Neural cell (in vitro differentiated cells): ENCODE data around the gene BRAF. TPM values are rescaled to one million over a fixed set of nuclear protein-coding genes. Genes with fewer than 3 reads are reported as not detected.
"Not testable (repeated sequence)": the region's sequence is repeated elsewhere in the genome, so short reads cannot be mapped to it uniquely, and the experiment has no call there.

ENCODE experiments used
- H2AFZ ChIP-seq: fragments of 200-600, 300-800 bp; sonication (generic), shearing (Covaris generic); 2 replicates; pipeline ENCODE4 v1.6.0; 2014; ENCODE audit warnings: low read depth, mild to moderate bottlenecking, antibody characterized with exemption, low read length, moderate library complexity
- H3F3A ChIP-seq: fragments of 200-600 bp; shearing (Covaris generic); 2 replicates; pipeline ENCODE4 v1.6.1; 2016; ENCODE audit warnings: mild to moderate bottlenecking, moderate library complexity, mixed read lengths, antibody characterized with exemption, low read length; ENCODE audit not compliant: insufficient read depth, poor library complexity, severe bottlenecking
- H3K27ac ChIP-seq: fragments of 200-600, 300-800 bp; sonication (generic), shearing (Covaris generic); 2 replicates; pipeline ENCODE4 v1.5.1; 2014; ENCODE audit warnings: mild to moderate bottlenecking, low read length, moderate library complexity
- H3K27me3 ChIP-seq: fragments of 300-800, 200-600 bp; sonication (generic), shearing (Covaris generic); 2 replicates; pipeline ENCODE4 v1.6.0; 2014; ENCODE audit warnings: mild to moderate bottlenecking, low read depth, low read length, moderate library complexity; ENCODE audit not compliant: insufficient read depth
- H3K36me3 ChIP-seq: fragments of 300-800, 200-600 bp; sonication (generic), shearing (Covaris generic); 2 replicates; pipeline ENCODE4 v1.5.1; 2014; ENCODE audit warnings: mild to moderate bottlenecking, antibody characterized with exemption, low read length, moderate library complexity; ENCODE audit not compliant: insufficient read depth
- H3K4me2 ChIP-seq: fragments of 300-800, 200-600 bp; sonication (generic), shearing (Covaris generic); 2 replicates; pipeline ENCODE4 v1.6.0; 2014; ENCODE audit warnings: mild to moderate bottlenecking, low read length
- H3K4me3 ChIP-seq: fragments of 300-800, 200-600 bp; sonication (generic), shearing (Covaris generic); 2 replicates; pipeline ENCODE4 v1.5.1; 2014; ENCODE audit warnings: mild to moderate bottlenecking, low read length, moderate library complexity
- H3K79me2 ChIP-seq: fragments of 200-600 bp; shearing (Covaris generic); replicated peaks from 2 replicates; pipeline ENCODE4 v1.6.0; 2014; ENCODE audit warnings: mild to moderate bottlenecking, low read length, moderate library complexity; ENCODE audit not compliant: insufficient read depth
- H3K9ac ChIP-seq: fragments of 300-800, 200-600 bp; sonication (generic), shearing (Covaris generic); 2 replicates; pipeline ENCODE4 v1.6.1; 2016; ENCODE audit warnings: mild to moderate bottlenecking, low read length, mixed read lengths
- H3K9me2 ChIP-seq: fragments of 200-600 bp; shearing (Covaris generic); 2 replicates; pipeline ENCODE4 v1.6.1; 2016; ENCODE audit warnings: mild to moderate bottlenecking, low read length, mixed read lengths; ENCODE audit not compliant: insufficient read depth
- H3K9me3 ChIP-seq: fragments of 200-600, 300-800 bp; sonication (generic), shearing (Covaris generic); 2 replicates; pipeline ENCODE4 v1.6.1; 2016; ENCODE audit warnings: mild to moderate bottlenecking, mixed run types, low read length, moderate library complexity, mixed read lengths
- H4K20me1 ChIP-seq: fragments of 200-600 bp; shearing (Covaris generic); 2 replicates; pipeline ENCODE4 v1.6.1; 2016; ENCODE audit warnings: mild to moderate bottlenecking, mixed run types; ENCODE audit not compliant: insufficient read depth
- CTCF ChIP-seq: fragments of 450-650 bp; IDR thresholded peaks from 2 replicates; pipeline ENCODE4 v1.5.1; 2014; ENCODE audit warnings: antibody characterized with exemption, mild to moderate bottlenecking, moderate library complexity; ENCODE audit not compliant: poor library complexity, severe bottlenecking
- EP300 ChIP-seq: fragments of 450-650 bp; conservative IDR thresholded peaks from 2 replicates; pipeline ENCODE4 v1.6.1; 2014; ENCODE audit warnings: antibody characterized with exemption, mild to moderate bottlenecking, moderate library complexity; ENCODE audit not compliant: poor library complexity, severe bottlenecking
- EZH2 ChIP-seq: fragments of 200-600, 300-800 bp; shearing (Covaris generic), sonication (generic); IDR thresholded peaks from 2 replicates; pipeline ENCODE4 v1.6.1; 2014; ENCODE audit warnings: antibody characterized with exemption, low read length, borderline replicate concordance, mild to moderate bottlenecking; ENCODE audit not compliant: insufficient read depth, poor library complexity, severe bottlenecking
- MXI1 ChIP-seq: fragments of 450-650 bp; conservative IDR thresholded peaks from 2 replicates; pipeline ENCODE4 v1.6.1; 2014; ENCODE audit warnings: antibody characterized with exemption, mild to moderate bottlenecking; ENCODE audit not compliant: poor library complexity, severe bottlenecking
- POLR2AphosphoS5 ChIP-seq: IDR thresholded peaks from 2 replicates; pipeline ENCODE4 v1.6.1; 2012
- RAD21 ChIP-seq: fragments of 450-650 bp; conservative IDR thresholded peaks from 2 replicates; pipeline ENCODE4 v1.6.1; 2014; ENCODE audit warnings: antibody characterized with exemption, mild to moderate bottlenecking, moderate library complexity
- REST ChIP-seq: IDR thresholded peaks from 2 replicates; pipeline ENCODE4 v1.6.1; 2012; ENCODE audit warnings: borderline replicate concordance
- SMC3 ChIP-seq: fragments of 450-650 bp; conservative IDR thresholded peaks from 2 replicates; pipeline ENCODE4 v1.6.1; 2014; ENCODE audit warnings: antibody characterized with exemption, mild to moderate bottlenecking, moderate library complexity; ENCODE audit not compliant: poor library complexity
- TAF1 ChIP-seq: IDR thresholded peaks from 2 replicates; pipeline ENCODE4 v1.6.1; 2012; ENCODE audit warnings: low read depth
- polyA plus RNA-seq: library from polyadenylated mRNA; depleted of rRNA; stranded (reverse); fragments of >200 nt; gene quantifications from 2 replicates; pipeline ENCODE4 v1.2.3, GENCODE V29; 2014

BRAF gene
- polyA plus RNA-seq, 1 donor from 2014 or later: 31.7 TPM

DNA sequence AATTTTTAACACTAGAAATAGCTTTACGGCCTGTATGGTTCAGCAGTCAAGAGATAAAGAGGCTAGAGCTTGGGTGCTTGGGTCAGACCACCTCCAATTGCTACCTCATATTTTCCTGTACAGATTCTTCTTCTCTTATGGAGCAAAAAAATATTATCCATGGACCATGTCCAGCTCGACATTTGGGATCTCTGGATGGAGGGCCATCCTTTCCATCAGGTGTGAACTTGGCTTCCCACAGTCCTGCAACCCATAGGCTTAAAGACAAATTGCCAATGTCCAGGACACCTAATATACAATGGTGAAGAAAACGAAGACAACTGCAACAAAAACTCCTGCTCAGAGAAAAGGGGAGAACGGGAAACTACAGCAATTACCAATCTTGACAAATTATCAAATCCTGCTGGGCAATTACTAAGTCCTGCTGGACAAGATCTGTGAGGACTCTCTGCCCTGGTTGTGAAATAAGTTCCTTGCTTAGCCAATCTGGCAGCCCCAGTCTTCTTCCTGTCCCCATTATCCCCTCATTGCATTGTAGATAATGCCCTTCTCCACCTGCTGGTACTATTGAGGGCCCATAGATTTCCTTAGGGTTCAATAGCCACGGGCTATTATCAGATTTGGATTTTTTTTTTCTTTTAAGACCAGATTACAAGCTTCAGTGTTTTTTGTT lies 42.0 kb upstream of the BRAF start:
- Histone ChIP-seq H3K9me2 (no peaks in the 10 kb centered on the region), H3F3A (no peaks in the 10 kb centered on the region), H3K4me3 (no peak overlapping the region), H3K9ac (no peak overlapping the region), H3K36me3 (no peaks in the 10 kb centered on the region), H4K20me1 (no peaks in the 10 kb centered on the region), H3K9me3 (no peaks in the 10 kb centered on the region), H3K27me3 (no peaks in the 10 kb centered on the region), H3K27ac (no peak overlapping the region), H3K79me2 (no peaks in the 10 kb centered on the region), H3K4me2 (no peak overlapping the region), H2AFZ (no peak overlapping the region)
- TF ChIP-seq RAD21: no peak
- no peak for TF ChIP-seq MXI1

GRCh38 chr7:140961117-140961516 lies 36.4 kb upstream of the BRAF start:
- Histone ChIP-seq H3K4me3 (no peak overlapping the region), H2AFZ (no peak overlapping the region), H3K9ac (no peak overlapping the region), H3K4me2 (no peak overlapping the region), H3K9me3 (no peaks in the 10 kb centered on the region), H3F3A (no peaks in the 10 kb centered on the region), H3K79me2 (no peaks in the 10 kb centered on the region), H3K9me2 (no peaks in the 10 kb centered on the region), H3K36me3 (no peaks in the 10 kb centered on the region), H4K20me1 (no peaks in the 10 kb centered on the region), H3K27ac (no peak overlapping the region), H3K27me3 (no peaks in the 10 kb centered on the region)
- TF ChIP-seq RAD21: no peak
- TF ChIP-seq CTCF: no peak
- TF ChIP-seq SMC3: no peak
- no peak for TF ChIP-seq EP300
- no peak for TF ChIP-seq EZH2
- no peak for TF ChIP-seq TAF1
- TF ChIP-seq MXI1: no peak
- no peak for TF ChIP-seq REST
- TF ChIP-seq POLR2AphosphoS5: no peak

DNA sequence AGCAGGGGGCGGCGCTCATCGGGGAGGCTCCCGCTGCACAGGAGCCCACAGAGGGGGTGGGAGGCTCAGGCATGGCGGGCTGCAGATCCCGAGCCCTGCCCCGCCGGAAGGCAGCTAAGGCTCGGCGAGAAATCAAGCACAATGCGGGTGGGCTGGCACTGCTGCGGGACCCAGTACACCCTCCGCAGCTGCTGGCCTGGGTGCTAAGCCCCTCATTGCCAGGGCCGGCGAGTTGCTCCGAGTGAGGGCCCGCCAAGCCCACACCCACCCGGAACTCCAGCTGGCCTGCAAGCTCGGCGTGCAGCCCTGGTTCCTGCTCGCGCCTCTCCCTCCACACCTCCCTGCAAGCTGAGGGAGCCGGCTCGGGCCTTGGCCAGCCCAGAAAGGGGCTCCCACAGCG lies 32.3 kb upstream of the BRAF start:
- not testable (repeated sequence) for H3K27me3 ChIP-seq, H4K20me1 ChIP-seq, H3K9me2 ChIP-seq, H3F3A ChIP-seq, H3K36me3 ChIP-seq, H3K9ac ChIP-seq, H3K4me2 ChIP-seq, H3K4me3 ChIP-seq, H3K9me3 ChIP-seq, H2AFZ ChIP-seq, H3K79me2 ChIP-seq, H3K27ac ChIP-seq
